GM19455 (cell line): ENCODE measurements around the gene FOXK2.

ENCODE experiments used
- ATAC-seq: cut with Tn5 transposase; IDR thresholded peaks from one replicate; pipeline ENCODE4 v1.9.1; 2021; ENCODE audit not compliant: unreplicated experiment

The FOXK2 gene

GRCh38 chr17:82587234-82588086 lies 67.9 kb downstream of the FOXK2 start:
- no peak for ATAC-seq

GRCh38 chr17:82588266-82589175 lies 69.0 kb downstream of the FOXK2 start:
- no peak for ATAC-seq

DNA sequence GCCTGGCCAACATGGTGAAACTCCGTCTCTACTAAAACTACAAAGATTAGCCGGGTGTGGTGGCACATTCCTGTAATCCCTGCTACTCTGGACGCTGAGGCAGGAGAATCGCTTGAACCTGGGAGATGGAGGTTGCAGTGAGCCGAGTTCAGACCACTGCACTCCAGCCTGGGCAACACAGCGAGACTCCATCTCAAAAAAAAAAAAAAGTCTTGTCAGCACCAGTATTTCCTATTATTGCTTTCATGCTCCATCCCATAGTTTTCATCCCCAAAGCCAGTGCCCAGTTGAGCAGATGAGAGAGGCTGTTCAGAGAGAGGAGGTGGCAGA lies 70.3 kb downstream of the FOXK2 start:
- no peak for ATAC-seq

GRCh38 chr17:82590216-82590615 lies 70.7 kb downstream of the FOXK2 start:
- no peak for ATAC-seq

DNA sequence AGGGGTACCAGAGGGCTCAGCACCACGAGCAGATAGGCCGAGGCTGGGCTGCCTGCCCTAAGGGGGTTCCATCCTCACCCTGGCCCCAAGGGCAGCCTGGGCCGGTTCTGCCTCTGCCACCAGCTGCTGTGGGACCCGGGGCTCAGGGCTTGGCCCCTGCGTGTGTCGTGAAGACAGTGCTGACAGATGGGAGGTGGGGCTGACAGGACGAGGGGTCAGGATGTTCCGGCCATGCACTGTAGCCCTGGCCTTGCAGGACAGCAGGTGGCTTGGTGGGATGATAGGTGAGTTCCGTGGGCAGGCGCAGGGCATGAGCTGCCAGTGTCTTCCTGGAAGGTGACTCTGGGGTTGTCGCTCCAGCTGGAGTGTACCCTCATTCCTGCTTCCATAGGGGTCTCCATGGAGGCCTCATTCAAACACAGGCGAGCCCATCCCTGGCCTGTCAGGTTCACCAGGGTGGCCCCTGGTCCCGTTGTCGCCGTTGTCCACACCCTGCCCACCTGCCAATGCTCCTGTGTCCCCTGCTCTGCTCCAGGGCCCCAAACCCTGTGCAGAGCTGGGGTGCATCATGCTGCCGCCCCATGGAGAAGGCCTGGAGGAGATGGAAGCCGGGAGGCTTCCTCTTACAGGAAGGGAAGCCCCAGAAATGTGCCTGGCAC lies 71.5 kb downstream of the FOXK2 start:
- no peak for ATAC-seq

DNA sequence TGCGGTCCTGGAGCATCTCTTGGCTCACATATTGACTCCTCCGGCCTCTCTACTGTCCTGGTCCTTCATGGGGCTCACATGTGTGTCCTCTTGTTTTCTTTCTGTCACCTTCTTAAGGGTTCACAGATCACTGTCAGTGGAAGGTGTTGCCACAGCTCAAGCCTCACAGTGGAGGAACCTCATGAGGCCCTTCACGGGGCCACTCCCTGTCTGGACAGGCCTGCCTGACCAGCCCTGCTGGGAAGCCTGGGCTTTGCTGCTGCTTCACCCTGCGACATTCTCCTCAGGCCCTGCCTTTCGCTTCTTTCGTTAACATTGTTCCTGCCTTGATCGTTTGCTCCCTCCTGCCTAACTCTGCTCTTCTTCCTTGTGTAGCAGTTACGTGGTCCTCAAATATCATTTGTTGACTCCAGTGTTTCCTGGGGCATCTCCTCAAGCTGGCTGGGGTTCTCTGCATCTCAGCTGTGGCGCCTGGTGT lies 72.8 kb downstream of the FOXK2 start:
- no peak for ATAC-seq

DNA sequence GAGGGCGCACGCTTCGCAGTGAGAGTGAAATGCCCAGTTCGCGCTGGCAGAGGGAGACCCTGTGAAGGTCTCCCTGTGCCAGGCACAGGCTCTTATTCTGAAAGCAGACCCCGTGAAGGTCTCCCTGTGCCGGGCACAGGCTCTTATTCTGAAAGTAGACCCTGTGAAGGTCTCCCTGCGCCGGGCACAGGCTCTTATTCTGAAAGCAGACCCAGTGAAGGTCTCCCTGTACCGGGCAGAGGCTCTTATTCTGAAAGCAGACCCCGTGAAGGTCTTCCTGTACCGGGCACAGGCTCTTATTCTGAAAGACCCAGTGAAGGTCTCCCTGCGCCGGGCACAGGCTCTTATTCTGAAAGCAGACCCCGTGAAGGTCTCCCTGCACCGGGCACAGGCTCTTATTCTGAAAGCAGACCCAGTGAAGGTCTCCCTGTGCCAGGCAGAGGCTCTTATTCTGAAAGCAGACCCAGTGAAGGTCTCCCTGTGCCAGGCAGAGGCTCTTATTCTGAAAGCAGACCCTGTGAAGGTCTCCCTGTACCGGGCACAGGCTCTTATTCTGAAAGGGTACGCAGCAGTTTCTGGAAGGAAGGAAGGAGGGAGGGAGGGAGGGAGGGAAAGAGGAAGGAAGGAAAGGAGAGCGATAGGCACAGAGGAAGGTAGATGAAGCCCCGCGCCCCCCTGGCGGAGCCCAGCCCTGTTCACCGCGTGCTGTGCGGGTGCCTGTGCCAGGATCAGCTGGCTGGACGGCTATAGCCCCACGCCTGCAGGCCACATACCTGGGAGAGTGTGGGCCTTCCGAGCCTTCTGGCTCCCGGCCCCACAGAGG lies 73.4 kb downstream of the FOXK2 start:
- ATAC-seq, result no peak

GRCh38 chr17:82593590-82594087 lies 74.1 kb downstream of the FOXK2 start:
- ATAC-seq, result no peak

DNA sequence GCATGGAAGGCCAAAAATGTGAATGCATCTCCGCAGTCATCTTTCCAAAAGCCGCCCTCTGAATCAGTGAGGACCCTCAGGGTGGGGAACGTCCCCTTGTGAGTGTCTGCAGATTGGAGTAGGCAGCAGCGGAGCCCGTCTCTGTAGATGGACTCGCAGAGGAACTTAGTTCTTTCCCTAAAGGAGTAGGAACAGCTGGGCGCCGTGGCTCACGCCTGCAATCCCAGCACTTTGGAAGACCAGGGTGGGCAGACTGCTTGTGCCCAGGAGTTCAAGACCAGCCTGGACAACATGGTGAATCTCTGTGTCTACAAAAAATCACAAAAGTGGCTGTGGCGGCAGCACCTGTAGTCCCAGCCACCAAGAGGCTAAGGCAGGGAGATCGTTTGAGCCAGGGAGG lies 75.0 kb downstream of the FOXK2 start:
- no peak for ATAC-seq

- ATAC-seq, result no peak
These were observed 76.4 kb downstream of the FOXK2 start for GRCh38 chr17:82595893-82596292.

DNA sequence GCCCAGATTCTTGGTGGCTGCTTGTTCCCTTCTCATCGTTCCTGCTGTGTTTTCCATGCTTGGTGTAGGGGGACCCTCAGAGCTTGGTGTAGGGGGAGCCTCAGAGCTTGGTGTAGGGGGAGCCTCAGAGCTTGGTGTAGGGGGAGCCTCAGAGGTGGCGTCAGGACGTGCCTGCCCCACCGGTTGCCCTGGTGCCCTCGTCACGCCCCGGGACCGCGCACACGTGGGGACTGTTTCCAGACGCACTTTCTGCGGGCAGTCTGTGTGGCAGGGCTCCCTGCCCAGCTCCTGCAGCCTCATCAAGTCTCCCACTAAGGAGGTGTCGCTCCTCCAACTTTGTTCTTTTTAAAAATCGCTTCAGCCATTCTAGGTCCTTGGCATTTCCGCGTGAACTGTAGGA lies 76.8 kb downstream of the FOXK2 start:
- ATAC-seq, result no peak

GRCh38 chr17:82596837-82597672 lies 77.5 kb downstream of the FOXK2 start:
- ATAC-seq, result no peak

DNA sequence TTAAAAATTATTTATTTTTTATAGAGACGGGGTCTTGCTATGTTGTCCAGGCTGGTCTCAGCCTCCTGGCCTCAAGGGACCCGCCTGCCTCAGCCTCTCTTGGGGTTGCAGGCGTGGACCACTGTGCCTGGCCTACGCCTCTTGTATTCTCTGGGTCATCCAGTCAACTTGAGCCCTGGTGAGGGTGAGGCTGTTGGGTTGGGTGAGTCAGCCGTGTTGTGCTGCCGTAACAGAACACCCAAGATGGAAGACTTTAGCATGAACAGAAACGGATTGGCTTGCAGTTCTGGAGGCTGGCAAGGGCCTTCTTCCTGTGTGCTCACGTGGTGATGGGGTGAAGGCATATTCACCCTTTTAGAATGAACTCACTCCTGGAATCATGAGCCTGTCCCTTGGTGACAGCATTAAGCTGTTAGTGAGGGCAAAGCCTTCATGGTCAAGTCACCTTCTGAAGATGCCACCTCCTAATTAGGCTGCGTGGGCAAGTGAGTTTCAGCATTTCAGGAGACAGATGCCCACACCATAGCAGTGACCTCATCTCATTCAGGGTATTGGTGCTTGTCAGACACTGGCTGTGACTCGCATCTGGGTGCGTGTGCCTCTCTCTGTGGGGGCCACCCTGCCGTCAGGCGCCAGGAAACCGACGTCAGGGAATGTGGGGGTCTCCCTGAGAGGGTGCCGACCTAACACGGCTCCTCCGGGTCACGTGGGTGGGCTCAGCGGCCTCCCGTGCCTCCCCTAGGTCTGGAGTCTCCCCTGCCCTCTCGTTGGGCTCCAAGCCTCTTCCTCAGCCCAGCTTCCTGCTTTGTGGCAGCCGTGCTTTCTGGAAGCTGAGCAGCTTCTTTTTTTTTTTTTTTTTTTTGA lies 79.0 kb downstream of the FOXK2 start:
- ATAC-seq, result no peak

DNA sequence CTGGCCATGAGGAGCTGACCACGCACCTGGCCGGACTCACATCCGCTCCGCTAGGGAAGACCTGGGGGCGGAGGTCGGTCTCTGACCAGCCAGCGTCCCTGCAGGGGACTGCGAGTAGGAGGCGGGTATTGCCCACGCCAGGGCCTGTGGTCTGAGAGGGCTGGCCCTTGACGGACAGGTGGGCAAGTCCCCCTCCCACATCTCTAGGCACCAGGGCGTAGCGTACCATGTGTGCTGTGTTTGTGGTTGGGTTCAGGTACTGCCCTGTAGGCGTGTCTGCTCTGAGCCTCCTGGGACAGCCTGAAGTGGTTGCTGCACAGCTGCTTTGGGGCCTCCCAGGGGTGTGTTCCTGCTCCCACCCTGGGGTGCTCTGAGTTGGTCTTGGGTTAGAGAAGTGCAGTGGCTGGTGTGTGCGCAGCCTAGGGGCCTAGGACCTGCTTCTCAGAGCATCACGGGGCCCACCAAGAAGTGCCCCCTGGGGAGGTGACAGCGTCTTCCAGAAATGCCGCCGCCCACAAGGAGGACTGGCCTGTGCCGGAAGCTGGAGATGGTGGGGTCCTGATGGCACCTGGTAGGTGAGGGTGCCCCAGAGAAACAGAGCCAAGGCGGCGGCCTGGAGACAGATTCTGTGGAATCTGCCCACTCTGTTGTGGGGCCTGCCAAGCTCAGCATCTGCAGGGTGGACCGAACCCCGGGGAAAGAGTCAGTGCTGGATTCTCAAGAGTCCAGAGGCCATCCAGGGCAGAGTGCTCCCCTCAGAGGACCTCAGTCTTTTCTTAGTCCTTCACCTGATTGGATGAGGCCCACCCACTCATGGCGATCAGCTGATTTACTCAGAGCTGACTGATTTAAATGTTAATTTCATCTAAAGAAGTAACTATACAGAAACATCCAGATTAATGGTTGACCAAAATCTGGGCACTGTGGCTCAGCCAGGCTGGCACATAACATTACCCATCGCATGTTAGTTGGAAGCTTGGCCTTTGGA lies 80.4 kb downstream of the FOXK2 start:
- ATAC-seq, result no peak

DNA sequence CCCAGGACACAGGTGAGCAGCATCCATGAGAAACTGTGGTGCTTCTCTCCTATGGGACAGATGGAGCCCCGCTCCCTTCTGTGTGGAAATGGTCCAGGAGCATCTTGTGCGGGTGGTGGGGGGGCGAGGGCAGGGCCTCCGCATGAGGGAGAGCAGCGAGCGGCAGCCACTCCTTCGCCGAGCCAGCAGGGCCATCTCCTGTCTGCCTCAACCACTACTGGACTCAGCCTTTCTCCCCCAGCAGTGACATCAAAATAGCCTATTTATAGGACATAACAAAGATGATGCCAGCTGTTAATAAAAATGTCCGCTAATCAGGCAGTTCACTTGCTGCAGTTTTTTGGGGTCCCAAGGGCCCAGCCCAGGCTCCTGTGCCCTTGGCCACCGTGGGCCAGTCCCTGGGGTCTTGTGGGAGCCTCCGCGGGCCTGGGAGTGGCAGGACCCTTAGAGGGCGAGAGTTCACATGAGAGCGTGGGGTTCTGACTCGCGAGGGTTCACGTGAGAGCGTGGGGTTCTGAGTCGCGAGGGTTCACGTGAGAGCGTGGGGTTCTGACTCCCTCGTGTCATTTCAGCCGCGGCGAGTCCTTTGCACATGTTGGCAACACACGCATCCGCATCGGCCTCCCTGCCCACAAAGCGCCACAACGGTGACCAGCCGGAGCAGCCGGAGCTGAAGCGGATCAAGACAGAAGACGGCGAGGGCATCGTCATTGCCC lies 81.4 kb downstream of the FOXK2 start:
- ATAC-seq, result no peak

DNA sequence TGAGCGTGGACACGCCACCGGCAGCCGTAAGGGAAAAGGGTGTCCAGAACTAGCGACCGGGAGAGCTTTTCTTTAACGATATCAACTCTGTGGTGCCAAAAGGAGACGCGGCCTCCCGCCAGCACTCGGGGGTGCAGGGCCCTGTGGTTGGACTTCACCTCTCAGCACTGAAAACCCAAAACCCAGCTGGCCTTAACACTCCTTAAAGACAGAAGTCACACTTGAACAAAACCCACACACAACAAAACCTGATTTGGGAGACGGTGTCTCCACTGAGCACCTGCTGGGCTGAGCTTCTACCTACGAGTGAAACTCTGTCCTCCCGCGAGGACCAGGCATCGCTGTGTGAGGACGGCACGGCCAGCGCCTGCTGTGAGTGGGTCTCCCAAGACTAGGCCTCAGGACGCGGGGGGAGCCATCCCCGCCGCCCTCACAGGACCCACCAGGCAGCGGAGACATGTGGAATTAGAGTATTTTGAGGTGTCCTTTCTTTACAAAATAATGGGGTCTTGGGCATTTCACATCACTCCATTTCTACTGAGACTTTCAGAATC lies 82.0 kb downstream of the FOXK2 start:
- no peak for ATAC-seq
